HepG2 (cell line): Measurements from ENCODE around the gene SPATA31D4. TPM values are rescaled to one million over a fixed set of nuclear protein-coding genes. Genes with fewer than 3 reads are reported as not detected.

ENCODE experiments used
- ATAC-seq: fragments of 200-7000 bp; cut with Tn5 transposase; 3 replicates; pipeline ENCODE4 v1.9.1; 2020; ENCODE audit warnings: mild to moderate bottlenecking, moderate library complexity
- BruUV-seq: library from RNA; stranded (reverse); fragments of 400-500 nt; replicated peaks from 2 replicates; lab custom pipeline; 2021; lab: Mats Ljungman, UMichigan
- CTCF ChIA-PET: fragments of 300-600 bp; formaldehyde crosslinking; extraction: SDS; loops from one replicate; lab custom pipeline; 2021; ENCODE audit warnings: low total read pairs, inconsistent platforms, low intra/inter-chr PET ratio; lab: Yijun Ruan, JAX
- POLR2A ChIA-PET: fragments of 350-600 bp; sonication (Branson Sonifier 250); formaldehyde crosslinking; loops from one replicate; lab custom pipeline; 2020; ENCODE audit warnings: antibody characterized with exemption, inconsistent platforms; lab: Yijun Ruan, JAX
- DNase-seq: peaks from one replicate; pipeline ENCODE4 v3.0.0-alpha.2; 2015; ENCODE audit warnings: low spot score
- FAIRE-seq: peaks from 3 replicates; lab custom pipeline; 2011; peaks lifted over from hg19 to GRCh38; lab: Jason Lieb, UNC
- H2AFZ ChIP-seq: one replicate; pipeline ENCODE4 v1.6.1; 2011; ENCODE audit warnings: low read length, inconsistent platforms
- H3K27ac ChIP-seq: fragments of 300-600 bp; 3 replicates; pipeline ENCODE4 v1.8.0; 2011; ENCODE audit warnings: mixed run types, mild to moderate bottlenecking, mixed read lengths, low read length, inconsistent platforms; ENCODE audit not compliant: insufficient read depth; ENCODE audit errors: extremely low read length
- H3K27me3 ChIP-seq, 2 experiments: fragments of 200-600 bp in 1 of 2; 2 replicates in 1 of 2; 3 replicates in 1 of 2; pipeline versions ENCODE4 v1.6.0 to v1.8.0; 2011; ENCODE audit warnings: low read length in 2 of 2, mild to moderate bottlenecking in 2 of 2, moderate library complexity in 2 of 2, inconsistent platforms in 1 of 2; ENCODE audit not compliant: insufficient read depth in 2 of 2, control insufficient read depth in 1 of 2
- H3K36me3 ChIP-seq, 2 experiments: fragments of 200-600 bp in 1 of 2; replicated peaks in 1 of 2; 2 replicates in 1 of 2; 3 replicates in 1 of 2; pipeline versions ENCODE4 v1.5.1 to v1.8.0; 2011; ENCODE audit warnings: low read length in 2 of 2, inconsistent platforms in 1 of 2; ENCODE audit not compliant: insufficient read depth in 2 of 2, control insufficient read depth in 1 of 2
- H3K4me1 ChIP-seq: 2 replicates; pipeline ENCODE4 v1.5.1; 2012; ENCODE audit warnings: low read length, inconsistent platforms; ENCODE audit not compliant: insufficient read depth
- H3K4me2 ChIP-seq: 2 replicates; pipeline ENCODE4 v1.6.0; 2011; ENCODE audit warnings: low read depth, low read length, inconsistent platforms
- H3K4me3 ChIP-seq, 3 experiments: fragments of 200-600 bp in 1 of 3; sonication (generic), shearing (Covaris generic) in 1 of 3; replicated peaks in 1 of 3; 2 replicates each; pipeline ENCODE4 v1.5.1; 2011 to 2016; ENCODE audit warnings: low read length in 3 of 3, inconsistent platforms in 2 of 3, low read depth in 2 of 3, mild to moderate bottlenecking in 2 of 3, control low read depth in 1 of 3, mixed read lengths in 1 of 3; ENCODE audit not compliant: insufficient read depth in 1 of 3
- H3K79me2 ChIP-seq: one replicate; pipeline ENCODE4 v1.6.1; 2011; ENCODE audit warnings: low read length, inconsistent platforms; ENCODE audit not compliant: insufficient read depth
- H3K9ac ChIP-seq: 2 replicates; pipeline ENCODE4 v1.6.0; 2011; ENCODE audit warnings: mild to moderate bottlenecking, low read depth, low read length, inconsistent platforms; ENCODE audit not compliant: insufficient read depth
- H3K9me3 ChIP-seq: 2 replicates; pipeline ENCODE4 v1.5.1; 2012; ENCODE audit warnings: mild to moderate bottlenecking, low read length
- H4K20me1 ChIP-seq: 2 replicates; pipeline ENCODE4 v1.6.0; 2011; ENCODE audit warnings: inconsistent platforms, mild to moderate bottlenecking, low read length, moderate library complexity; ENCODE audit not compliant: insufficient read depth
- CBX5 ChIP-seq: sonication (generic); formaldehyde crosslinking; IDR thresholded peaks from 2 replicates; pipeline ENCODE4 v1.4.0; 2020; ENCODE audit warnings: missing genetic modification reagents, borderline replicate concordance
- ZNF382 ChIP-seq: sonication (generic); formaldehyde crosslinking; IDR thresholded peaks from 2 replicates; pipeline ENCODE4 v1.5.0; 2020; ENCODE audit warnings: missing genetic modification reagents, mild to moderate bottlenecking, borderline replicate concordance
- ZNF607 ChIP-seq: sonication (generic); formaldehyde crosslinking; IDR thresholded peaks from 2 replicates; pipeline ENCODE4 v1.5.1; 2020; ENCODE audit warnings: missing genetic modification reagents, mild to moderate bottlenecking, borderline replicate concordance
- WGBS: methylation state at CpG from one replicate; pipeline ENCODE4 v1.1.6; 2017; ENCODE audit warnings: low lambda C conversion rate; 5-methylcytosine and 5-hydroxymethylcytosine counted together
- in situ Hi-C: cut with HindIII; loops from 2 replicates; pipeline ENCODE4 v1.10.0; 2017; ENCODE audit warnings: low pct_unique_long_range_greater_than_20kb; ENCODE audit not compliant: extremely low pct_ligation_motif_present
- intact Hi-C: fragments of 100-400 bp; cut with micrococcal nuclease; formaldehyde crosslinking; loops from one replicate; pipeline ENCODE4 v1.10.0; 2022; ENCODE audit not compliant: unreplicated experiment
- polyA plus RNA-seq, 8 experiments: library from polyadenylated mRNA; depleted of rRNA in 3 of 8; stranded (reverse) in 7 of 8; unstranded in 1 of 8; fragments of >200 nt; fragmentation: Illumina TruSeq in 4 of 8; extraction: Trizol in 4 of 8; gene quantifications; 2 replicates each; pipeline versions ENCODE4 v1.2.1 to v1.2.3, GENCODE V29; 2011 to 2016; ENCODE audit warnings: low read depth in 4 of 8, missing spikeins in 1 of 8, mixed read lengths in 1 of 8; ENCODE audit not compliant: insufficient read depth in 1 of 8
- small RNA-seq, 3 experiments: library from RNA; depleted of rRNA; stranded (forward); fragments of <200 nt; gene quantifications; one replicate each; pipeline ENCODE3, GENCODE V24; 2012; ENCODE audit warnings: low read depth in 2 of 3, low replicate concordance in 1 of 3; ENCODE audit not compliant: insufficient read length in 3 of 3, insufficient read depth in 2 of 3
- total RNA-seq, 5 experiments: library from RNA; depleted of rRNA; stranded (reverse); fragments of >200 nt; fragmentation: Illumina TruSeq; extraction: Trizol; gene quantifications; 2 replicates each; pipeline ENCODE4 v1.2.3, GENCODE V29; 2016; ENCODE audit warnings: low read depth in 1 of 5
- TF ChIP-seq, protein P1 (sequence below): sonication (generic); formaldehyde crosslinking; conservative IDR thresholded peaks from 2 replicates; pipeline ENCODE4 v1.8.0; 2022; ENCODE audit warnings: missing genetic modification reagents

The SPATA31D4 gene
- total and polyA plus RNA-seq, 2 of the 13 experiments (the other 11 are each of a cell fraction or from before 2014, with no cell fraction given) = not detected

DNA sequence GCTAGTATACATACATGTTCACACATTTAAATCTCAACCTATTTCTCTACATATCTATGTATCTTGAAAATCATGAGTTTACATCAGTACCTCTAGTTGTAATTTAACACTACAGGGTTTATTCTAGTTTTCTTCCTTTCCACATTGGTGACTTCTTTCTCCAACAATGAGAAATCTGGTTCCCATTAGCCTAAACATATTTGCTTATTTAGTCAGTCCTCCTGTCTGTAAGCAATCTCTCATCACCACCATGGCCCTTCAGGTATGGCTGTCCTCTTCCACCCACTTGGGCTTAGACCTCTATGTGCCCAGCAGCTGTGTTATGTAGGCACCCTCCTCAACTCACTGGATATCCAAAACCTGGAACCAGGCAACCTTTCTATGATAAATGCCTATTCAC is 52.3 kb downstream of the SPATA31D4 start (continued):
- no peak for TF ChIP-seq ZNF607
- no peak for TF ChIP-seq CBX5 (CRISPR knock-in tag)
- TF ChIP-seq, protein P1, sequence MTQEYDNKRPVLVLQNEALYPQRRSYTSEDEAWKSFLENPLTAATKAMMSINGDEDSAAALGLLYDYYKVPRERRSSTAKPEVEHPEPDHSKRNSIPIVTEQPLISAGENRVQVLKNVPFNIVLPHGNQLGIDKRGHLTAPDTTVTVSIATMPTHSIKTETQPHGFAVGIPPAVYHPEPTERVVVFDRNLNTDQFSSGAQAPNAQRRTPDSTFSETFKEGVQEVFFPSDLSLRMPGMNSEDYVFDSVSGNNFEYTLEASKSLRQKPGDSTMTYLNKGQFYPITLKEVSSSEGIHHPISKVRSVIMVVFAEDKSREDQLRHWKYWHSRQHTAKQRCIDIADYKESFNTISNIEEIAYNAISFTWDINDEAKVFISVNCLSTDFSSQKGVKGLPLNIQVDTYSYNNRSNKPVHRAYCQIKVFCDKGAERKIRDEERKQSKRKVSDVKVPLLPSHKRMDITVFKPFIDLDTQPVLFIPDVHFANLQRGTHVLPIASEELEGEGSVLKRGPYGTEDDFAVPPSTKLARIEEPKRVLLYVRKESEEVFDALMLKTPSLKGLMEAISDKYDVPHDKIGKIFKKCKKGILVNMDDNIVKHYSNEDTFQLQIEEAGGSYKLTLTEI (CRISPR knock-in tag) = no peak
- TF ChIP-seq, all 625 proteins: peak for 0

DNA sequence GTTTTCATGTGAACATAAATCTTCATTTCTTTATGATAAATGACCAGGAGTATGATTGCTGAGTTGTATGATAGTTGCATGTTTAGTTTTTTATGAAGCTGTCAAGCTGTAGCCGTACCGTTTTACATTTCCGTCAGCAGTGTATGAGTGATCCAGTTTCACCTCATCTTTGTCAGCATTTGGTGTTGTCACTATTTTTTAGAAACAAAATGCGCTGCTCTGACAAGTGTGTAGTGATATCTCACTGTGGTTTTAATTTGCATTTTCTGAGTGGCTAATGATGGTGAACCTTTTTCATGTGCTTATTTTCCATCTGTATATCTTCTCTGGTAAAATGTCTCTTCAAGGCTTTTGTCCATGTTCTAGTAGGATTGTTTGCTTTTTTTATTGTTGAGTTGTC is 53.7 kb downstream of the SPATA31D4 start:
- H3K9me3 ChIP-seq = no peaks in the 10 kb centered on the region
- no peak overlapping the region for H3K4me2 ChIP-seq
- H4K20me1 ChIP-seq = no peaks in the 10 kb centered on the region
- WGBS = 32% methylated on average over 4 of the region's 4 CpGs
- no peak overlapping the region for H3K4me3 ChIP-seq
- H3K36me3 ChIP-seq = no peaks in the 10 kb centered on the region
- POLR2A ChIA-PET = interaction anchor here (0.7 kb wide), 1 partner anchor 980 kb away, joined by 3 read pairs; no protein-coding TSS in a partner anchor
- in situ Hi-C loops (no loop called here), intact Hi-C loops (no loop called here)
- no peaks in the 10 kb centered on the region for H3K79me2 ChIP-seq
- H3K9ac ChIP-seq = no peak overlapping the region
- TF ChIP-seq ZNF382 = no peak
- BruUV-seq = no TSS peak
- DNase-seq = no peak
- no peak for FAIRE-seq
- no peak overlapping the region for H3K27ac ChIP-seq
- CTCF ChIA-PET = no interaction called here
- no peak overlapping the region for H2AFZ ChIP-seq
- no peaks in the 10 kb centered on the region for H3K4me1 ChIP-seq
- H3K27me3 ChIP-seq = no peaks in the 10 kb centered on the region
- ATAC-seq = no peak

Small RNA genes within 50 kb of the gene (small RNA-seq; reads per million reads assigned to genes)
- gene RF00189 = 0 reads per million in 3 experiments
- 0 reads per million in 3 experiments for gene RNA5SP287

Other genes with a start within 250 kb of the SPATA31D4 start
- 30.7 and 35.9 TPM in 2 replicates for gene TLE1, start 238.9 kb upstream of the SPATA31D4 start, total RNA-seq (2016; rRNA removed; fragmentation: Illumina TruSeq; extraction: Trizol)
- 109 and 121 TPM in 2 replicates for gene TLE1, start 238.9 kb upstream of the SPATA31D4 start, polyA plus RNA-seq (2011; rRNA removed)
- gene SPATA31D3, start 15.1 kb downstream of the SPATA31D4 start, total RNA-seq (2016; rRNA removed; fragmentation: Illumina TruSeq; extraction: Trizol) = not detected in 2 replicates
- not detected in 2 replicates for gene SPATA31D3, start 15.1 kb downstream of the SPATA31D4 start, polyA plus RNA-seq (2011; rRNA removed)
- not detected in 2 replicates for gene SPATA31D1, start 60.3 kb downstream of the SPATA31D4 start, total RNA-seq (2016; rRNA removed; fragmentation: Illumina TruSeq; extraction: Trizol)
- not detected in 2 replicates for gene SPATA31D1, start 60.3 kb downstream of the SPATA31D4 start, polyA plus RNA-seq (2011; rRNA removed)